Skeletal muscle tissue (tissue), 4 donors: ENCODE data around the gene PCDHB12. TPM values are rescaled to one million over a fixed set of nuclear protein-coding genes. Genes with fewer than 3 reads are reported as not detected.

ENCODE experiments used
- H3K27ac ChIP-seq: one replicate; pipeline ENCODE4 v1.7.0; 2013; ENCODE audit warnings: mild to moderate bottlenecking, low read depth, low read length, inconsistent platforms
- H3K27me3 ChIP-seq, 3 donors: one replicate each; pipeline ENCODE4 v1.7.0; 2013; ENCODE audit warnings: low read length in 3 of 3; ENCODE audit not compliant: control insufficient read depth in 3 of 3, insufficient read depth in 3 of 3
- H3K36me3 ChIP-seq, 3 donors: one replicate each; pipeline ENCODE4 v1.7.0; 2013; ENCODE audit warnings: low read length in 3 of 3; ENCODE audit not compliant: control insufficient read depth in 3 of 3, insufficient read depth in 3 of 3
- H3K4me1 ChIP-seq, 3 donors: one replicate each; pipeline ENCODE4 v1.7.0; 2013; ENCODE audit warnings: low read length in 3 of 3, mild to moderate bottlenecking in 3 of 3; ENCODE audit not compliant: control insufficient read depth in 3 of 3, insufficient read depth in 3 of 3
- H3K4me3 ChIP-seq, 3 donors: one replicate each; pipeline ENCODE4 v1.7.0; 2013; ENCODE audit warnings: low read length in 3 of 3
- H3K9ac ChIP-seq, 3 donors: one replicate each; pipeline ENCODE4 v1.7.0; 2013; ENCODE audit warnings: low read length in 3 of 3, mild to moderate bottlenecking in 3 of 3, moderate library complexity in 2 of 3, low read depth in 1 of 3
- H3K9me3 ChIP-seq, 3 donors: one replicate each; pipeline ENCODE4 v1.7.0; 2013; ENCODE audit warnings: low read length in 3 of 3; ENCODE audit not compliant: control insufficient read depth in 3 of 3
- total RNA-seq: library from RNA; depleted of rRNA; stranded (reverse); fragments of >200 nt; gene quantifications from one replicate; pipeline ENCODE4 v1.2.3, GENCODE V29; 2014
- donor health status: Osteomylitis.

PCDHB12 gene
- total RNA-seq, 1 donor from 2014 or later: 1.6 TPM

GRCh38 chr5:141260458-141261237 is 52.1 kb downstream of the PCDHB12 start:
- no peaks in the 10 kb centered on the region for H3K27me3 ChIP-seq
- H3K4me3 ChIP-seq: peak overlapping the region in 2 of 3 donors; percentile 6 to 49
- H3K9ac ChIP-seq: no peak overlapping the region
- H3K4me1 ChIP-seq: no peaks in the 10 kb centered on the region
- no peak overlapping the region for H3K27ac ChIP-seq
- H3K36me3 ChIP-seq: peaks cover 0 to under 1% (median 0%) of the 10 kb centered on the region in 3 donors
- peaks cover 46 to 71% (median 50%) of the 10 kb centered on the region in 3 donors for H3K9me3 ChIP-seq

- peaks cover 0 to 5% (median 0%) of the 10 kb centered on the region in 3 donors for H3K36me3 ChIP-seq
- no peaks in the 10 kb centered on the region for H3K4me1 ChIP-seq
- H3K27ac ChIP-seq: no peak overlapping the region
- H3K27me3 ChIP-seq: no peaks in the 10 kb centered on the region
- peaks cover 48 to 73% (median 55%) of the 10 kb centered on the region in 3 donors for H3K9me3 ChIP-seq
- no peak overlapping the region for H3K4me3 ChIP-seq
- H3K9ac ChIP-seq: no peak overlapping the region
Measured at GRCh38 chr5:141261238-141261546, 52.7 kb downstream of the PCDHB12 start.

Other genes starting within 250 kb of the PCDHB12 start
- gene PCDHAC2, start 242.2 kb upstream of the PCDHB12 start, total RNA-seq: 2.1 TPM
- gene PCDHB1, start 157.3 kb upstream of the PCDHB12 start, total RNA-seq: not detected
- gene PCDHB2, start 114.1 kb upstream of the PCDHB12 start, total RNA-seq: 2.6 TPM
- gene PCDHB3, start 108.2 kb upstream of the PCDHB12 start, total RNA-seq: 1.6 TPM
- gene PCDHB4, start 86.9 kb upstream of the PCDHB12 start, total RNA-seq: 1.6 TPM
- gene PCDHB5, start 73.5 kb upstream of the PCDHB12 start, total RNA-seq: 3.1 TPM
- gene PCDHB6, start 58.7 kb upstream of the PCDHB12 start, total RNA-seq: 0.52 TPM
- gene PCDHB7, start 36.1 kb upstream of the PCDHB12 start, total RNA-seq: 2.1 TPM
- gene PCDHB8, start 30.9 kb upstream of the PCDHB12 start, total RNA-seq: 1.6 TPM
- 1.6 TPM for gene PCDHB16, start 26.3 kb upstream of the PCDHB12 start, total RNA-seq
- gene PCDHB9, start 21.6 kb upstream of the PCDHB12 start, total RNA-seq: 1.0 TPM
- 2.6 TPM for gene PCDHB10, start 16.4 kb upstream of the PCDHB12 start, total RNA-seq
- 4.2 TPM for gene PCDHB11, start 9.1 kb upstream of the PCDHB12 start, total RNA-seq
- gene PCDHB13, start 5.2 kb downstream of the PCDHB12 start, total RNA-seq: 1.6 TPM
- gene PCDHB14, start 14.6 kb downstream of the PCDHB12 start, total RNA-seq: 4.2 TPM
- gene PCDHB15, start 36.7 kb downstream of the PCDHB12 start, total RNA-seq: 4.2 TPM
- gene SLC25A2, start 95.3 kb downstream of the PCDHB12 start, total RNA-seq: 0.52 TPM
- gene TAF7, start 112.1 kb downstream of the PCDHB12 start, total RNA-seq: 72.0 TPM
- 0.52 TPM for gene PCDHGA1, start 121.8 kb downstream of the PCDHB12 start, total RNA-seq
- gene PCDHGA2, start 130.0 kb downstream of the PCDHB12 start, total RNA-seq: 1.6 TPM
- gene PCDHGA3, start 135.1 kb downstream of the PCDHB12 start, total RNA-seq: 2.1 TPM
- gene PCDHGB1, start 141.4 kb downstream of the PCDHB12 start, total RNA-seq: 1.6 TPM
- 1.0 TPM for gene PCDHGA4, start 146.3 kb downstream of the PCDHB12 start, total RNA-seq
- 2.1 TPM for gene PCDHGB2, start 151.3 kb downstream of the PCDHB12 start, total RNA-seq
- 2.1 TPM for gene PCDHGA5, start 155.4 kb downstream of the PCDHB12 start, total RNA-seq
- gene PCDHGB3, start 161.5 kb downstream of the PCDHB12 start, total RNA-seq: 3.1 TPM
- 4.2 TPM for gene PCDHGA6, start 165.2 kb downstream of the PCDHB12 start, total RNA-seq
- 3.7 TPM for gene PCDHGA7, start 174.0 kb downstream of the PCDHB12 start, total RNA-seq
- 4.7 TPM for gene PCDHGB4, start 179.0 kb downstream of the PCDHB12 start, total RNA-seq
- gene PCDHGA8, start 183.9 kb downstream of the PCDHB12 start, total RNA-seq: 3.7 TPM
- 3.7 TPM for gene PCDHGB5, start 189.2 kb downstream of the PCDHB12 start, total RNA-seq
- 4.7 TPM for gene PCDHGA9, start 194.1 kb downstream of the PCDHB12 start, total RNA-seq
- gene PCDHGB6, start 199.3 kb downstream of the PCDHB12 start, total RNA-seq: 5.2 TPM
- 4.2 TPM for gene PCDHGA10, start 204.3 kb downstream of the PCDHB12 start, total RNA-seq
- 7.3 TPM for gene PCDHGB7, start 209.0 kb downstream of the PCDHB12 start, total RNA-seq
- gene PCDHGA11, start 212.3 kb downstream of the PCDHB12 start, total RNA-seq: 6.8 TPM
- 3.1 TPM for gene PCDHGA12, start 221.8 kb downstream of the PCDHB12 start, total RNA-seq